IPS DF 6.9 (cell line): ENCODE measurements around the gene TWSG1.
"Not testable (repeated sequence)": the region's sequence is repeated elsewhere in the genome, so short reads cannot be mapped to it uniquely, and the experiment has no call there.

Source experiments
- DNase-seq: peaks from one replicate; pipeline ENCODE4 v3.0.0-alpha.2; 2013; ENCODE audit warnings: low read depth, low spot score
- H3K27ac ChIP-seq: one replicate; pipeline ENCODE4 v1.5.1; 2013; ENCODE audit warnings: low read length, control low read depth
- H3K27me3 ChIP-seq: 2 replicates; pipeline ENCODE4 v1.6.1; 2013; ENCODE audit warnings: mild to moderate bottlenecking, low read length; ENCODE audit not compliant: control insufficient read depth, insufficient read depth
- H3K36me3 ChIP-seq: 2 replicates; pipeline ENCODE4 v1.6.1; 2013; ENCODE audit warnings: low read length; ENCODE audit not compliant: control insufficient read depth, insufficient read depth
- H3K4me1 ChIP-seq: 2 replicates; pipeline ENCODE4 v1.6.1; 2013; ENCODE audit warnings: low read length; ENCODE audit not compliant: control insufficient read depth, insufficient read depth
- H3K4me3 ChIP-seq: 2 replicates; pipeline ENCODE4 v1.5.1; 2013; ENCODE audit warnings: mild to moderate bottlenecking, low read length
- H3K9me3 ChIP-seq: 2 replicates; pipeline ENCODE4 v1.6.1; 2013; ENCODE audit warnings: low read length, inconsistent platforms; ENCODE audit not compliant: control insufficient read depth, insufficient read depth
- WGBS: extraction: QIAGEN DNeasy Blood & Tissue Kit; methylation state at CpG from one replicate; pipeline ENCODE4 v1.1.7; 2013; ENCODE audit warnings: mixed read lengths, missing lambda C conversion rate; ENCODE audit not compliant: insufficient read length, insufficient coverage; 5-methylcytosine and 5-hydroxymethylcytosine counted together

The TWSG1 gene

DNA sequence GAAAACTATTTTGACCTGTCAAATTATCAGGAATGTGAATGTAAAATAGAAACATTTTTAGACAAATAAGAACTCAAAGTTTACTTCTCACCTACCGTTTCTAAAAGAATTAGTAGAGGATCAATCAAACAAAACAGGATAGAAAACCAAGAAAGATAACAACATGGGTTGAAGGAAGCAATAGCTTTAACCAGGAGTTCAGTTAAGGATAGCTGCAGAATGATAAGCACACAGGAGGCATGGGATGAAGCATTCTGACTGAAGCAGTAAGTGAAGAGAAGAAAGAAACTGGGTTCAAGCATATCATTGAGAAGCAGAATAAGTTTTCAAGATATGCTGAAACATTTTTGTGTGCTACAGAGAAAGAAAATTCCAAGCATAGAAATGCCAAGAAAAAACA, 52.3 kb downstream of the TWSG1 start:
- H3K27me3 ChIP-seq, result no peaks in the 10 kb centered on the region
- H3K27ac ChIP-seq, result no peak overlapping the region
- no peak overlapping the region for H3K4me3 ChIP-seq
- no peaks in the 10 kb centered on the region for H3K4me1 ChIP-seq
- no CpG with 5 or more reads among the region's 1 CpG for whole genome bisulfite sequencing
- H3K9me3 ChIP-seq, result no peaks in the 10 kb centered on the region
- no peak for DNase-seq
- no peaks in the 10 kb centered on the region for H3K36me3 ChIP-seq

DNA sequence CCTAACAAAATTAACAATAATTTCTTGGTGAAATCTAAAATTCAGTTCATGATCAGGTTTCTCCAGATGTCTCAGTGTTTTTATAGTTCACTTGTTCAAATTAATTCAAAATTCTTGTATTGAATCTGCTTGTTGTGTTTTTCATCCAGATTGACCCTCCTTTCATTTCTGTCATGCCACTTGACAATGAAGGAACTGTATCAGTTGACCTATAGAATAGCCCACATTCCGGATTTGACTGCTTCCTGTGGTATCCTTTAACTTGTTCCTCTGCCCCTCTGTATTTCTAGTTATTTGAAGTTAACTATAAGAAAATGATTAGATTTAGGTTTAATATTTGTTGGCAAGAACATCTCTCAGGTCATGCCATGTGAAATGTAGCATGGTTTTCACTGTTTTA, 53.3 kb downstream of the TWSG1 start:
- Histone ChIP-seq H3K4me1 (no peaks in the 10 kb centered on the region), H3K36me3 (no peaks in the 10 kb centered on the region), H3K27ac (no peak overlapping the region), H3K4me3 (no peak overlapping the region), H3K9me3 (no peaks in the 10 kb centered on the region), H3K27me3 (no peaks in the 10 kb centered on the region)
- no CpG with 5 or more reads among the region's 1 CpG for WGBS
- no peak for DNase-seq

DNA sequence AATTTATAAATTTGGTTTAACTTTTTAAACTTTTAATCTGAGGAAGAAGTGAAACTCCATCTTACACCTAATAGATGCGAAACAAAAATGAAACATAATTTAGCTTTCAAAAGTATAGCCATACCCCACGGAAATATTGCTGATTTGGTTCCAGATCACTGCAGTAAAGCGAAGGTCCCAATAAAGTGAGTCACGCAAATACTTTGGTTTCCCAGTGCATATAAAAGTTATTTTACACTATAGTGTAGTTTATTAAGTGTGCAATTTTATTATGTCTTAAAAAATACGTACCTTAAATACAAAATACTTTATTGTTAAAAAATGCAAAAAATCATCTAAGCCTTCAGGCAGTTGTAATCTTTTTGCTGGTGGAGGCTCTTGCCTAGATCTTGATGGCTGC, 55.1 kb downstream of the TWSG1 start:
- H3K9me3 ChIP-seq, result no peaks in the 10 kb centered on the region
- no CpG with 5 or more reads among the region's 5 CpGs for WGBS
- H3K4me1 ChIP-seq, result no peaks in the 10 kb centered on the region
- no peaks in the 10 kb centered on the region for H3K36me3 ChIP-seq
- no peaks in the 10 kb centered on the region for H3K27me3 ChIP-seq
- no peak for DNase-seq
- no peak overlapping the region for H3K27ac ChIP-seq
- no peak overlapping the region for H3K4me3 ChIP-seq

DNA sequence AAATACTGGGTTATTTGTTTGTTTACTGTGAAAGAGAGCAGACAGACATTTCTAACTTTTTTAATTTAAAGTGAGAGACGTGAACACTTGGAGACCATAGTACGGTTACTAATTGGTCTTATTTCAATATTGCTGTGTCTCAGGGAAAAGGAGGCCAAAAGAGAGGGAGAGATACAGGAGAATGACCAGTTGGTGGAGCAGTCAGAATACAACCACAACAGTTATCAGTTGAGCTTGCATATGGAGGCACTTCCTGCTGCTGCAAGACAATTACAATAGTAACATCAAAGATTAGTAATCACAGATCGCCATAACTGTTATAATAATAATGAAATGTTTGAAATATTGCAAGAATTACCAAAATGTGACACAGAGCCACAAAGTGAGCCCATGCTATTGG, 58.2 kb downstream of the TWSG1 start:
- no peak for DNase-seq
- no peaks in the 10 kb centered on the region for H3K4me1 ChIP-seq
- no peak overlapping the region for H3K27ac ChIP-seq
- no CpG with 5 or more reads among the region's 3 CpGs for WGBS
- H3K4me3 ChIP-seq, result no peak overlapping the region
- no peaks in the 10 kb centered on the region for H3K9me3 ChIP-seq
- H3K27me3 ChIP-seq, result no peaks in the 10 kb centered on the region
- H3K36me3 ChIP-seq, result no peaks in the 10 kb centered on the region

DNA sequence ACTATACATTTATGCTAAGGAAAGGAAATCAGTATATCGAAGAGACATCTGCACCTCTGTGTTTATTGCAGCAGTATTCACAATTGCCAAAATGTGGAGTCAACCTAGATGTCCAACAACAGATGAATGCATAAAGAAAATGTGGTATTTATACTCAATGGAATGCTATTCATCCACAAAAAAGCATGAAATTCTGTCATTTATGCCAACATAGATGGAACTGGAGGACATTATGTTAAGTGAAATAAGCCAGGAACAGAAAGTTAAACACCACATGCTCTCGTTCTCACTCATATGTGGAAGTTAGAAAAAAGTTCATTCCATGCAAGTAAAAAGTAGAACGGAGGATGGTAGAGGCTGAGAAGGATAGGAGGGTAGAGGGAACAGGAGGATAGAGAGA, 59.5 kb downstream of the TWSG1 start:
- Histone ChIP-seq H3K27me3 (no peaks in the 10 kb centered on the region), H3K4me1 (no peaks in the 10 kb centered on the region), H3K9me3 (no peaks in the 10 kb centered on the region), H3K36me3 (no peaks in the 10 kb centered on the region), H3K27ac (no peak overlapping the region), H3K4me3 (no peak overlapping the region)
- DNase-seq, result no peak
- no CpG with 5 or more reads among the region's 3 CpGs for WGBS

DNA sequence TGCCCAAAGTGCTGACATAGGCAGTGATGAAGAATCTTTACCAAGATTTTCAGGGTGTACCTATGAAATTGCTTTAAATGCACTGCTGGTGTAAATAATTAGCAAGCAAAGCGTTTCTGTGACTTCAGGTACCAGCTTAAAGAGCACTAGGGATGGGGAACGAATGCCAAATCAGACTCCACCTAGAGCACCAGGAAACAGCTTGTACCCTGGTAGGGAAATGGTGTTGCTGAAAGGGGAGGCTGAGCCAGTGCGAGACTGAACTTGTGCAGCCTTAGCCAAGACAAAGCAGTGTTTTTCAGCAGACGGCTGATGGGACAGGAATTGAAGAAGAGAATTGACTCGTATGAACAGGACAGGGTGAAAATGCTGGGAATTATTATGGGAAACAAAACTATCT, 65.6 kb downstream of the TWSG1 start:
- WGBS, result no CpG with 5 or more reads among the region's 5 CpGs
- no peaks in the 10 kb centered on the region for H3K27me3 ChIP-seq
- no peak overlapping the region for H3K27ac ChIP-seq
- H3K9me3 ChIP-seq, result no peaks in the 10 kb centered on the region
- no peaks in the 10 kb centered on the region for H3K4me1 ChIP-seq
- H3K36me3 ChIP-seq, result no peaks in the 10 kb centered on the region
- H3K4me3 ChIP-seq, result no peak overlapping the region
- no peak for DNase-seq

DNA sequence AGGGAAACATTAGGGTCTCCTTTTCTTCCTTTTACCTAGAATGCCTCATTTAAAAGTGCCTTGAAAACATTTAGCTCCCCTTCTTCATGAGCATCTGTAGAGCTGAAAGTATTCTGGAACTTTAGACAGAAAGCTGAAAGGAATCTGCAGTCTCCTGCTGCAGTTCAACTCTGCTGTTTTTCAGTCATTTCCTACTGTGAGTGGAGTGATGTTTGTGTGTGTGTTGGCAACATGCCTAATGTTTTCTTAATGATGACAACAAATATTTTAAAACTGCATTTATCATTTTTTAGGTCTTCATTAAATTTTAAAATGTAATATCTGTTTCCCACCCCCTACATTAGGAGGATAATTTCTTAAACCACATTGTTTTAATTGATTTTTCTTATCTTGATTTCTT, 66.6 kb downstream of the TWSG1 start:
- no peak overlapping the region for H3K4me3 ChIP-seq
- no peaks in the 10 kb centered on the region for H3K36me3 ChIP-seq
- H3K4me1 ChIP-seq, result no peaks in the 10 kb centered on the region
- no peak for DNase-seq
- no peaks in the 10 kb centered on the region for H3K27me3 ChIP-seq
- H3K27ac ChIP-seq, result no peak overlapping the region
- no peaks in the 10 kb centered on the region for H3K9me3 ChIP-seq

DNA sequence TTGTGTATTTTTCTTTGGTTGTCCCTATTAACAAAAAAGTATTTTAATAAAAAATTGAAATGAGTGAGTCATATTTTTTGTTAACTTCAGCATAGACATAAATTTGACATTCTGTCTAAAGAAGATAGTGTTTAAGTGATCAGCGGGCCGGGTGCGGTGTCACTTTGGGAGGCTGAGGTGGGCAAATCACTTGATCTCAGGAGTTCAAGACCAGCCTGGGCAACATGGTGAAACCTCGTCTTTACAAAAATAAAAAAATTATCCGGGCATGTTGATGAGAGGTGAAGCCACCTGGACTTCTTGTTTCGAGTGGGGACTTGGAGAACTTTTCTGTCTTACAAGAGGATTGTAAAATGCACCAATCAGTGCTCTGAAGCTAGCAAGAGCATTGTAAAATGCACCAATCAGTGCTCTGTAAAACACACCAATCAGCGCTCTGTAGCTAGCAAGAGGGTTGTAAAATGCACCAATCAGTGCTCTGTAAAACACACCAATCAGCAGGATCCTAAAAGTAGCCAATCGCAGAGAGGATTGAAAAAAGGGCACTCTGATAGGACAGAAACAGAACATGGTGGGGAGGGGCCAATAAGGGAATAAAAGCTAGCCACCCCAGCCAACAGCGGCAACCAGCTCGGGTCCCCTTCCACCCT, 67.9 kb downstream of the TWSG1 start:
- H3K4me1 ChIP-seq, H3K9me3 ChIP-seq, H3K27me3 ChIP-seq, DNase-seq, H3K27ac ChIP-seq, H3K4me3 ChIP-seq, H3K36me3 ChIP-seq: not testable (repeated sequence)
- no CpG with 5 or more reads among the region's 10 CpGs for WGBS

DNA sequence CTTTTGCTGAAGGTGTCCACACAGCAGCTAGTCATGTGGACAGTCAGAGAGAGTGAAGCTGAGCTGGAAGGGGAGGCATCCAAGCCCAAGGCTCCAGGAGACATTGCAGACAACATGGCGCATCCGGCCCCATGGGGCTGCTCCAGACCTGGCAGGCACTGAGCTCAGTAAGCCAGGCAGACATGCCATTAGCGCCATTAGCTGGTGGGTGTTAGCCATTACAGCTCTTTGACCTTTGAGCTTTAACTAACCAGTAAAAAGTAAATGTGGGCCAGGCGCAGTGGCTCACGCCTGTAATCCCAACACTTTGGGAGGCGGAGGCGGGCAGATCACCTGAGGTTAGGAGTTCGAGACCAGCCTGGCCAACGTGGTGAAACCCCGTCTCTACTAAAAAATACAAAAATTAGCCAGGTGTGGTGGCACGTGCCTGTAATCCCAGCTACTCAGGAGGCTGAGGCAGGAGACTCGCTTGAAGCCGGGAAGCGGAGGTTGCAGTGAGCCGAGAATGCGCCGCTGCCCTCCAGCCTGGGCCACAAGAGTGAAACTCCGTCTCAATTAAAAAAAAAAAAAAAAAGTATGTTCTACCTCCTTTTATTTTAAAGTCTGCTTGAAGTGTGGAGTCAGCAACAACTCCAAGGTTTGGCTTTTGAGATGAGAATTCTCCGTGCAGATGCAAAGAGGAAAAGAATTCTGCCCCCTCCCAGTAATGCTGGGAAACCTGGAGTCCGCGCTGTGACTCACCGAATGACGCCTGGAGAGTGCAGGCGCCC, 69.4 kb downstream of the TWSG1 start:
- Histone ChIP-seq H3K27me3 (no peaks in the 10 kb centered on the region), H3K36me3 (no peaks in the 10 kb centered on the region), H3K4me3 (no peak overlapping the region), H3K9me3 (no peaks in the 10 kb centered on the region), H3K4me1 (no peaks in the 10 kb centered on the region), H3K27ac (no peak overlapping the region)
- peak; percentile 41 for DNase-seq
- WGBS, result no CpG with 5 or more reads among the region's 24 CpGs

DNA sequence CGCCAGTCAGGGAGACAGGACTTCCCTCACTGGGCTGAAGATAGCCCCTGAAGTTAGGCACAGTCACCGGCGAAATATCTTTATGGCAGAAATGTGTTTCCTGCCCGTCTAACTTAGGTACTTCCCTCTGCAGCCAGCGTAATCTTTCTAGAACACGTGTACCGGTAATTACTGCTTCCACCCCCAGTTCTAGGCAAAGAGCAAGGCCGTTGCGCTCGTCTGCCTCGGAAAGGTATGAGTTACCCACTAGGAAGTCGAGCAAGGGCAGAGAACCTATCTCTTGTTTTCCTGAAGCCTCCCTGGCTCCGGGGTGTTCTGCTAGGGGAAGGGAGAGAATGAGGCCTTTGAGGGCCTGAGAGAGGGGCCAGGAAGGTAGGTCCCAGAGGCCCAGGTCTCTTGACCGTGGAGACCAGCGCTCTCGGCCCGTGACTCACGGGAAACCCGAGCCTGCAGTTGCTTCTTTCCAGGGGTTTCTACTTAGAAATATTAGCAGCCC, 70.0 kb downstream of the TWSG1 start:
- Histone ChIP-seq H3K36me3 (no peaks in the 10 kb centered on the region), H3K27ac (no peak overlapping the region), H3K9me3 (no peaks in the 10 kb centered on the region), H3K27me3 (no peaks in the 10 kb centered on the region), H3K4me3 (no peak overlapping the region), H3K4me1 (no peaks in the 10 kb centered on the region)
- no peak for DNase-seq
- WGBS, result no CpG with 5 or more reads among the region's 19 CpGs

DNA sequence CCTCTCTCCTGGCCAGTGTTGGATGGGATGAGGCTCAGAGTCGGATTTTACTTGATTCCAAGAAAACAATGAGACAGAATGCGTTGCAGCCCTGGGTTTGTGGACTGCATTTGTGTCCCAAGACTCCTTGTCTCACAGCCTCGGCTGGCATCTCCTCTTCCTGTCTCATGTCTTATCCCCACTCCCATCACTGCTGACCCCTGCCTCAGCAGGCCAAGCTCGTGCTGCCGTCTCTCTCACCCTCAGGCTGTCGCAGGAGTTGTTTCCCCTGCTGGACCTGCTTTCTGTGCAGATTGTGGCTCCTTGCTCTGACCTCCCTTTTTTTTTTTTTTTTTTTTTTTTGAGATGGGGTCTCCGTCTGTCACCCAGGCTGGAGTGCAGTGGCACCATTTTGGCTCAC, 70.6 kb downstream of the TWSG1 start:
- WGBS, result no CpG with 5 or more reads among the region's 7 CpGs
- Histone ChIP-seq H3K9me3 (no peaks in the 10 kb centered on the region), H3K27ac (no peak overlapping the region), H3K27me3 (no peaks in the 10 kb centered on the region), H3K4me3 (no peak overlapping the region), H3K36me3 (no peaks in the 10 kb centered on the region), H3K4me1 (no peaks in the 10 kb centered on the region)
- no peak for DNase-seq
